HG03342 (cell line): Measurements from ENCODE around the gene RAB30.

Experiments used
- ATAC-seq: cut with Tn5 transposase; IDR thresholded peaks from one replicate; pipeline ENCODE4 v1.9.1; 2021; ENCODE audit warnings: mild to moderate bottlenecking, moderate library complexity; ENCODE audit not compliant: unreplicated experiment

Gene RAB30

DNA sequence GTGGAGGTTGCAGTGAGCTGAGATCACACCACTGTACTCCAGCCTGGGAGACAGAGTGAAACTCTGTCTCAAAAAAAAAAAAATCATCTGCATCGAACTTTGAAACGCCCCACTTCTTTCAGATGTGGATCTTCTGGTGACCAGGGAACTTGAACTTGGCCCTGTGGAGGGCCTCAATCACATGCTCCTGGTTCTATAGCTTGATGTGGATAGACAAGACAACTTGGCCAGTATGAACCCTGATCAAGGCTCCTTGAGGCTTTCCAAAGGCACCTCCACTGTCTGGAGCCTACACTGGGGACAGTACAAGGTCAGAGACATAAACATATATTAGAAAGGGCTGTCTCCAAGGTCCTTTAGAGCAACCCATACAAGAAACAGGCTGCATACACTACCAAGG, 30.6 kb downstream of the RAB30 start:
- no peak for ATAC-seq

DNA sequence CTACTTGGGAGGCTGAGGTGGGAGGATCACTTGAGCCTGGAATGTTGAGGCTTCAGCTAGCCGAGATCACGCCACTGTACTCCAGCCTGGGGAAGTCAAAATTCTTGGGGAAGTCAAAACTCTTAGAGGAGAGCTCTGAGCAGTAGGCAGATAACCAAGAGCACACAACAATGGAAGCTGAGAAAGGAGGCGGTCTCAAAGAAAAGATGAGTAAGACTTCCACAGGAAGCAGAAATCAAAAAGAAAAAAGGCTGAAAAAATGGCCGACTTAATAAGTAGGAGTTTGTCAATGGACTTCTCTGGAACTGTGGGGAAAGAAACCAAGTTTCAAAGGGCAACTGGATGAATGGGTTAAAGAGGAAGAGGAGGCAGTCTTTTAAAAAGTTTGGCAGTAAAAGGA, 32.1 kb downstream of the RAB30 start:
- no peak for ATAC-seq

DNA sequence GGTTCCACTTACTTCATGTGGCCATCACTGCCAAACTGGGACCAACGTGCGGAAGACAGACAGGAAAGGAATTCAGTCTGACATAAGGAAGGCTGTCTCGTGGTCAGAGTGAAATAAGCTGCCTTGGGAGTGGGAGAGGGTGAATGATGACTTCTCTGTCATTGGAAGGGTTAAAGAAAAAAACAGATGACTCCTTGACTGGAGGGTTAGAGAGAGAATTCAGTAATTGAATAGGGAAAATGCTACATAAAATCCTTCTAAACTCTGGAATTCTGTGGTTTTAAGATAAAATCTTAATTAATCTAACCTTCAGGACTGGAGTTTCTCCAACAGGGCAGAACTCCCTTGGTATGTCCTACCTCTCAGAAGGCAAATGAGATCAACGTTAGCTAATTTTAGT, 33.8 kb downstream of the RAB30 start:
- no peak for ATAC-seq

DNA sequence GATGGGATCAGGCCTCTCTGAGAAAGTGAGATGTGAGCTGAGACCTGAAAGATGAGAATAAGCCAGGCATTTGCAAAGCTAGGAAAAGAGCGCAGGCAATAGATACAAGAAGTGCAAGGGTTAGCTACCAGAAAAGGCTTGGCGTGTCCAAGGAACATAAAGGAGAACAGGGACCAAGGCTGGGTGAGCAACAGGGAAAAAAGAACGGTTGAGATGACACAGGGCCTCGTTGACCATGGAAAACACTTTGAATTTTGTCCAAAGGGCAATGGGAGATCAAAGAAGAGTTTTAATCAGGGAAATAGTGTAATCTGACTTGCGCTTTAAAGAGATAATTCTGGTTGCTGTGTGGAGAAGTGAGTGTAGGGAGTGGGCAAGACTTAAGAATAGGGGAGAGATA, 35.0 kb downstream of the RAB30 start:
- no peak for ATAC-seq

DNA sequence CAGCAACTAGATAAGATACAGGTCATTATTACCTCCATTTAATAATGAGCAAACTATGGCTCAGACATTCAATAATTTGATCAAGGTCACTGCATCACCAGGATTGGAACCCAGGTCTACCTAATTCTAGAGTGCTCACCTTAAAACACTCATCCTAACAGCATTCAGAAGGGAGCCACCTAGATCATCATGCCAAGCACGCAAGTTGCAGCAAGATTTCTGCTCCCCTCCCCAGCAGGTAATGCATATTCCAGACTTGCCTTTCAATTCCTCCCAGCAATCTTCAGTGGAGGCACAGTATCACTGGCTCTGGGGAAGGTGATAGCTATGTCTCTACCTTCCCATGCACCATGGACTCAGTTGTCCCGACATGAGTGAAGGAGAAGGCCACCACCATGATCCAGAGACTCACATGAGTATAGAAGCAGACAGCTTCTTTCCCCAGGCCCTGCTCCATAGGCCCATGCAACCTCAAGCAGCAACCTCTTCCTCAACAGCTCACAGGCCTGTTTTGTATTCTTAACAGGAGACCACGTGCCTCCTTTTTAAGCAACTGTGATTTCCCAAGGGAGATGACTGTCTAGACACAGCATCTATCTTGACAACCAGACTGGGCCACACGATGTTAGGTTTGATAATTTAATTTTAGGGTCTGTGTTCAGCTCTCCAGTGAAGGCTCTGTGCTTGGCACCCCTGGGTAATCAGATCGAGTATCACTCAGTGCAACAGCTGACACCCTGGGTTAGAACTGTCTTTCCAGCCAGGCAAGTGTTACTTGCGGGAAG, 36.4 kb downstream of the RAB30 start:
- ATAC-seq = peak; percentile 80

DNA sequence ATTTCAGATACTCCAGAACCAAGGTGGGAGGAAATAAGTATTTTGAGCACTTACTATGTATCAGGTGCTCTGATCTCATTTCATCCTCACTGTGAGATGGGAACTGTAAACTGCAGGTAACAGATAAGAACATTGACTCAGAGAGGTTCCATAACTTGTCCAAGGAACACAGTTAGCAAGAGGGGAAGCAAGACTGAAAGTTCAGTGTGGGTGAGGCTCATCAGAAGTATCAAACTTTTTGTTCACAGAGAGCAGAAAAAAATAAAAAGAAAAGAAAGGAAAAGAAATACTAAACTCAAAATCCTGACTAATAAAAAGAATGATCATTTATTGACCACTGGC, 37.1 kb downstream of the RAB30 start:
- no peak for ATAC-seq

DNA sequence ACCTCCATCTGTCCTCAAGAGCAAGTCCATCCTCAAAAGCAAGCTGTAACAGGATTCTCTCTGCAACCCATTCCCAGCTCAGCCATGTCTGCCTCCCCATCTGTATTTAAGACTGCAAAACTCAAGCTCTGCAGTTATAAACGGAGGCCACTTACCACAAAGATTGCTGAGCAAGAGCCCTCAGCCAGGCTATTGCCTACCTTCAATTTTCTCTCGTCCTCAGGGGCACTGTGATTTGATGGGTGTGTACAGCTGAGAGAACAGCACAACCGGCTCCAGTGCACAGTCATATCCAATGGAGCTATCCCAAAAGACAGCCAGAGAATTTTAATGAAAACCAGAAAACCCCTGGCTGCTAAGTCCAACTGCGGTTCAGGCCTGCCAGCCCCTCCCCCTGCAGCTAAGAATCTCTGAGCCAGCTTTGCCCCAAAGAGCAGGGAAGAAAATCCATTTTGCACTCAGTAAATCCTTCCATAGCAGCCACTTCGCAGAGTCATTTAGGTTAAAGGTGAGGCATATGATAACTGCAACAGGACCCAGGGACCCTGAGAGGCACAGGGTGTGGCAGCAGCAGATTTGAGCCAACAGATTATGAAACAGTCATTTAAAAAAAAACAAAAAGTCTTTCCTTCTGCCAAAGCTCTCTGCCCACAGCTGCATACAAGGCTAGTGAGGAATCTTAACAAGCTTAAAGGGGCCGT, 37.6 kb downstream of the RAB30 start:
- no peak for ATAC-seq

DNA sequence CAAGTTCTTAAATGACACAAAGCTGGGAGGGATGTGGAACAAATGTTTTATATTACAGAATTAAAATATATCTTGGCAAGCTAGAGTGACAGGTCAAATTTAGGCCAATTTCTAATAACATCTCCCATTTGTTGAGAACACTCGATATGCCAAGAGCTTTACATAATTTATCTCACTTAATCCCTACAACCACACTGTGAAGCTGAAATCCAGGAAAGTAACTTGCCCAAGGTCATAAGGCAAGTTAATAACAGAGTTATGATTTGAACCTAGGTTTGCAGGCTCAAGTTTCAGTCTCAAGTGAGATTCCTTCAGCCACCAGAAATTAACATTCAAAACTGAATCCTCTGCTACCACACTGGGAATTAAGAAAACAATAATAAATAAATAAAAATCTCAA, 38.3 kb downstream of the RAB30 start:
- ATAC-seq = no peak

DNA sequence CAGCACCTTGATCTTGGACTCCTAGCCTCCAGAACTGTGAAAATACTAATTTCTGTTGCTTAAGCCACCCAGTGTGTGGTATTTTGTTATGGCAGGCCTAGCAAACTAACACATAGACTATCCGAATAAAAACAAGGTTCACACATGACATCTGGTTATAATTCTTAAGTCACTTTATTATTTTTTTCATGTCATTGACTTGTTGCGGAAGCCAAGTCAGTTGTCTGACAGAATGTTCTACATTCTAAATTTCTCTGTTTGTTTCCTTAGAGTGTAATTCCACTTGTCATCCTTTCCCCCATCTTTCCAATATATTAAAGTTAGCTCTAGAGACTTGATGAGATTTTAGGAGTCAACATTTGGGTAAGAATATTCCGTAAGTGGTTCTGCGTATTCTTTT, 40.6 kb downstream of the RAB30 start:
- ATAC-seq = no peak

DNA sequence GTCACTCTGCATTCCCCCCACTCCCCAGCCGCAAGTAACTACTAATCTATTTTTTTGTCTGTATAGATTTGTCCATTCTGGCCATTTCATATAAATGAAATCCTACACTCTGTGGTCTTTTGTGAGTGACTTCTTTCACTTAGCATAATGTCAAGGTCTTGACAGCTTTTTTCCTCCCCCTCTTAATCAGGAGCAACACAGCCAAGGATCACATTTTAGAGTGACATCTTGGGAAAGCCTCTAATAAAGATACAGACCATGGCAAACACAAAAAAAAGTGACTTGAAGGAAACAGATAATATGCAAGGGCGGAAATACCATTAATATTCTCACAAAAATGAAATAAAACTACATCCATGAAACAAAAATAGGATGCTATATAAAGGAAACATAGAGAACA, 43.9 kb downstream of the RAB30 start:
- ATAC-seq = no peak

DNA sequence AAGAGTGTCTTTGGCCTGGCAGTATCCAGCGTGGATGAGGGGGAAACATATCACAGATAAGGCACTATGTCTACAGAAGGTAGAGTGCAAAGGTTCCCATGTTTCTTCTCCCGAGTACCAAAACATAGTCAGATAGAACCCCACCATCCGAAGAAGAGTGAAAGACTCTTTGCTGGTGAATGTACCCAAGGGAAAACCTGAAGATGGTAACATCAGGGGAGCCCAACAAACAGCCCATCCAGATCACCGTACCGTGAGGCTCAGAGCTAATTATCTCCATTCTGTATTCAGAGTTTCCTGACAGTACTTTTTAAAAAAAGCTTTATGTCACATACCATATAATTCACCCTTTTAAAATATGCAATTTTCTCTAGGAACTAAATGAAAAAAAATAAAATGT, 44.4 kb downstream of the RAB30 start:
- ATAC-seq = no peak

DNA sequence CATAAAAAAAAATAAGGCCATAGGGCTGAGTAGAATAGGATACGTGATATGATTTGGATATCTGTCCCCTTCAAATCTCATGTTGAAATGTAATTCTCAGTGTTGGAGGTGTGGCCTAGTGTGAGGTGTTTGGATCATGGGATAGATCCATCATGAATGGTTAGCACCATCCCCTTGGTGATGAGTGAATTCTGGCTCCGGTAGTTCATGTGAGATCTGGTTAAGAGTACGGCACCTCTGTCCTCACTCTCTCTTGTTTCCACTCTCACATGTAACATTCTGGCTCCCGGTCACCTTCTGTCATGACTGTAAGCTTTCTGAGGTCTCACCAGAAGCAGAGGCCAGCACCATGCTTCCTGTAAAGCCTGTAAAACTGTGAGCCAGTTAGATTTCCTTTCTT, 45.5 kb downstream of the RAB30 start:
- ATAC-seq = no peak

DNA sequence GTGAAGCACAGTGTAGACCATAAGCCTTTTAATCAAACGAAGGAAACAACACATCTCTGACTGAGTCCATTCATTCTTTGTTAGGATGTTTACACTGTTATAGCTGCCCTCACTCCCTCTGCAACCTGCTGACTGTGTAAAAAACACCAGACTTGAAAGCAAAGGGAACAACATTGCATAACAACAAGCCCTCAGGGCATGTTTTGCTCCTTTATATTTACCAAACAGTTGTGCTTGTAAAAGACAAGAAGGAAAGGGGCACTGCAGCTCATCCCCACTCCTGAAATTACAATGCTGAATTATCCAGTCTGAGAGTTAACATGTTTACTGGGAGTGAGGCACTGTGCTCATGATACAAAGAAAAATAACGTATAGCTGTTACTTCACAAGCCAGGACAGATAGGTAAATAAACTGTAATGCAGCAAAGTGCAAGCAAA, 46.4 kb downstream of the RAB30 start:
- ATAC-seq = no peak

DNA sequence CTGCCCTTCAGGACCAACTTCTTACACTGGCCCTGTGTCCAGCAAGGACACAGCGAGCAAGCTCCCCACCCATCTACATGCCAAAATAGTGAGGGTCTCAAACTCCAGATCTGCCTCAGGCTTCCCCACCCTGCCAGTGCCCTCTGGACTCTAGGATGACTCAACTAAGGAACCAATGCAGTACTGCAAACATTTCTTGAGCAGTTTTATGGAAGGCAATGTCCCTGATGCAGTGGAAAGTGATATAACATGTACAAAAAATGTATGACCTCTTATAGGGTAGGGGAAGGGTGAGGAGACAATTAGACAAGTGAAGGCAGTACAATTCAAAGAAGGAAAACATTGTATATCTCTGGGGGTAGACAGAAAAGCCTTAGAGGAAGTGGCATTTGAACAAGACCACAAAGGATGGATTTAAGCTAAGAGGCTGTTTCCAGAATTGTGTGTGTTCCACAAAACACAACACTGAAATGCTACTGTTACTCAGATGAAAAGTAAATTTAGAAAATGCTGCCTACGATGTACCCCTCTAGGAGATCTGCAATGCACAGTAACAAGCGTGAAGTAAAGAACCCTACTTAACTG, 47.3 kb downstream of the RAB30 start:
- ATAC-seq = no peak

DNA sequence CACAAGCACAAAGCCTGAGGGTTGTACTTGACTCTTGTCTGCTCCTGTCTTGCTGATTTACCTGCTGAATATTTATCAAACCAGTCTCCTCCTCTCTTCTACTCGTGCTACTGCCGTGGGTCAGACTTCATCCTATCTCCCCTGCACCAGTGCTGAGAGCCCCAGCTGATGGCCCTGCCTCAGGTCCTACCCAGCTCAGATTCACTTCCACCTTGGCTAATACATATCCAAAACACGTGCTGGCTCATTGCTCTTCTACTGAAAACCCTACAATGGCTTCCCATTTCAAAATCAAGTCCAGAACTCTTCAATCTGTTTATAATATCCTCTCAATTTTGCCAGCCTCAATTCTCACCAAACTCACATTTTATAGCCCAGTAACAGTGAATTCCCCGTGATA, 48.3 kb downstream of the RAB30 start:
- ATAC-seq = no peak

DNA sequence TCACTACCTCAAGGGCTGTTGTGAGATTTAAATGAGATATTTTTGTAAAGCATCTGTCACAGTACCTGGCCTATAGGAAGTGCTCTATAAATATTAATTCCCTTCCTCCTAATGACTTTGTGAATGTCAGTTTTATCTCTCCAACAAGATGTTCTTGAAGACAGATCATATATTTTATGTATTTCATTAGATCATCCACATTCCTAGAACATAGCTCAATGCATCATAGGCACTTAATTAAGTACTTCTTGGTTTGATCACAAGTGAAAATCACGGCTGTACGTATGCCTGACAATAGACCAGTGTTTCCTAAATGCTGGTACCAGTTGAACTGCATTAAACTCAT, 49.9 kb downstream of the RAB30 start:
- ATAC-seq = no peak

DNA sequence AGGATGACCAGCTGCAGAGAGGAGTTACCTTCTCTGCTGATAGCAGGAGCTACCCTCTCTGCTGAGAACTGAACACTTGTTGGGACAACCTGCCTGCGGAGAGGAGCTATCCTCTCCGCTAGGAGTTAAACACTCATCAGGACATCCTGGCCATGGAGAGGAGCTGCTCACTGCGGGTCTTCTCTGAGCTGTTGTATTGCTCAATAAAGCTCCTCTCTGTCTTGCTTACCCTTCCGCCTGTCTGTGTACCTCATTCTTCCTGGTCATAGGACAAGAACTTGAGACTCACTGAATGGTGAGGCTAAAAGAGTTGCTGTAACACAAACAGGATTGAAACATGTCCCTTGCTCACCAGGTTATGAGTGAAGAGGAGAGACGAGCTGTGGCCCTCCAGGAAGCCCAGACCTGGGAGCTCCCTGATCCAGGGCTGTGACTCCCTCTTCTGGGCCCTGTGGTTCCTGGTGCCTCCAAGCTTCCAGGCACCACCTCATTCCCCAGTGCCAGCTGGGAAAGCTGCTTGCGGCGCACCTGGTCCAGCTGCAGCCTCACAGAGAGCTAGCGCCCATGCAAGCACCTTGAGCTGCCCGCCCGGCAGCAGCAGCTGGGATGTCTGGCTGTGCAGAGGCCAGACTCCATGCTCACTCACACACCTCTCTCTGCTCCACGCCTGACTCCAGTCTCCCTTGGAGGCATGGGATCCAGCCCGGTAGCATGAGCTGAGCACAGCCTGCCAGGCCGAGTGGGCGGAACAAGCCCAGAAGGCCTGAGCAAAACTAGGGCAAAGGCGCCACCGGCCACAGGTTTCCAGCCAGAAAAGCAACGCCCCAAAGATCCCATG, 50.5 kb downstream of the RAB30 start:
- ATAC-seq = no peak

DNA sequence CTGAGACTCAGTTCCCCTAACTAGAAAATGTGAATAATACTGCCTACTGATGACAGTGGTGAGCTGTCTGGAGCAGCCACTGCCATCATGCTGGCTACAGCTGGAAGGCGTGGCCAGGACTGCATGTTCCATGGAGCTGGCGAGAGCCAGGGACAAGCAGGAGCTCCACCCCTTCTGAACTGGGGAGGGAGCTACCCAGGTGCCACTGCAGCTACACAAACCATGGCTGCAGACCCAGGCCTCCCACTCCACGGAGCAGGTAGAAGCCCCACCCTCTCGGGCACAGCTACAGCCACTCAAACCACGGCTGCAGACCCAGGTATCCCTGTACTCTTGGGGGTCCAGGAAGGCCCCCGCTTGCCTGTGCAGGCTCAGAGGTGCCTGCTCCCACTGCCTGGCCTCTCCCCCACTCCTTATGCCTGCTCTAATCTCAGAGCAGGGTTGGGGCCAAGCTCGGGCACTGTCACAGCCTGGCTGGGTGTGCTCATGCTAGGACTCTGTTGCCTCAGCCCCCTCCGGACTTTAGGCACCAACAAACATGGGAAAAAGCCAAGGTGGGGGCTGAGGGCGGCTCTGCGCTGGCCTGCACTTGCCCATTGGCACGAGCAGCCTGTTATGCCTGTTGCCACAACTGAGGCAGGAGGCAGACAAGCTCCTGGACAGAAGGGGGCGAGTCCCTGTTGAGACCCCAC, 51.7 kb downstream of the RAB30 start:
- no peak for ATAC-seq

DNA sequence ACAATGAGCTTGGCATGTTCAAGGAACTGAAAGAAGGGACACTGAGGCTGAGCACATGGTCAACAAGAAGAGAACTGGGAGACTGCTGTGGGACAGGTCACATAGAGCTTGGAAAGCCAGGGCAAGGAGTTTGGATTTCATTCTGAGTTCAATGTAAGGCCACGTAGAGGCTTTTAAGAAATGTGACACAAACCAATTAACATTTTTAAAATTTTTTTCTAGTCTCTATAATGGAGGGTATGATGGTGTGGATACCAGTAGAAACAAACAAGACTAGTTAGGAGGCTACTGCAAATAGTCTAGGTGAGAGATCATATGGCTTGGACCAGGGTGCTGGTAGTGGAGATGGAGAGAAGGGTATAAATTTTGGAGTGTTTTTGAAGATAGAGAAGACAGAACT, 56.7 kb downstream of the RAB30 start:
- ATAC-seq = no peak

DNA sequence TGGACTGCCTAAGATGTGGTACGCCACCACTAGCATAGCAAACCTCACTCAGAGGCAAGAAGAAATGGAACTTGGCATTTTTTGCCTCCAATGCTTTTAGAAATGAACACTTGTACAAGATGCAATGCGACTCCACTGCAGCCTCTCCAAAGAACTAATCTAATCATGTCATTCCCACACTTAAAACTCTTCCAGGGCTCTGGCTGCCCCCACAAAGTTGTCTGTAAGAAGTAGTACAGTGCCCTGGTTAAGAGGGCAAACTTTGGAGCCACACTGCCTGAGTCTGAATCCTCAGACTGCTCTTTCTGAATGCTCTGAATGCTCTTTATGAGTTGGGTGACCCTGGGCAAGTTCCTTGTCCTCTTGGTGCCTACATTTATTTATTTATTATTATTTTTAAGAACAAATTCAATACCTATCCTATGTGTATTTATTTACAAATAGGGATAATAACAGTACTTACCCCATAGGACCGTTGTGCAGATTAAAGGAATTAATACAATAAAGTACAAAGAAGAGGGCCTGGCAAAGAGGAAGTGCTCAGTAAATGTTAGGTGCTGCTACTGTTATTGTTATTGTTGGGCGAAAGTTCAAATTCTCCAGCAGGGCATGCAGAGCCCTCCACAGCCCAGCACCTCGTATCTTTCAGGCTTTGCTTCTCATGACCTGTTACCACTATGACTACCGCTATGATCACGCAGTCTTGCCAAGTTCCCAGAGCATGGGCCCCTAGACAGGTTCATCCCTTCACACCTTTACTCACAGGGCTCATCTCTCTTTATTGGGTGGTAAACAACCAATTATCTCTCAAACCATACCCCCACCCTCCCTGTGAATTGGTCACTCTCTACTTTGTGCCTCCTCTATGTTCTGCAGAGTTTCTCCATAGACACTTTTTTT, 59.3 kb downstream of the RAB30 start:
- ATAC-seq = no peak
